SKM-1 (cell line): Measurements from ENCODE around the gene BBIP1.

Experiments used
- DNase-seq: peaks from one replicate; lab custom pipeline; 2025; ENCODE audit not compliant: unreplicated experiment; lab: John Stamatoyannopoulos, UW

BBIP1 gene

GRCh38 chr10:110863956-110864355 is 55.0 kb downstream of the BBIP1 start:
- DNase-seq: no peak

GRCh38 chr10:110863361-110863760 is 55.6 kb downstream of the BBIP1 start:
- DNase-seq: no peak

DNA sequence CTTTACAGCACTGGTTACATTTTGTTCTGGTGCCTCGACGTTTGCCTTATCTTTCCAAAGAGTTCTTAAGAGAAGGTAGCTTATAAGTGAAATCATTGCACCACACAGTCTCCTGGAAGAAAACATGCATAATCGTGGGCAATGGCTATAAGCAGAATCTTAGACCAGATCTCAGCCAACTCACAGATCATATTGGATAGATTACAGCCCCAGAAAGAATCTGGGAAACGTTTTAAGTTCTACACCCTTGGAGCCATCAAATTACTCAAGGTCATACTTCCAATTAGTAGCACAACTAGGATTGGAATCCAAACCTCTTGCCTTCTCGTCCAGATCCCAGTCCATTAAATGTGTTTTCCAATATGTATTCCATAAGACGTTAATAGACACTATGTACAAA is 56.0 kb downstream of the BBIP1 start:
- no peak for DNase-seq

GRCh38 chr10:110861930-110862649 is 56.9 kb downstream of the BBIP1 start:
- no peak for DNase-seq

DNA sequence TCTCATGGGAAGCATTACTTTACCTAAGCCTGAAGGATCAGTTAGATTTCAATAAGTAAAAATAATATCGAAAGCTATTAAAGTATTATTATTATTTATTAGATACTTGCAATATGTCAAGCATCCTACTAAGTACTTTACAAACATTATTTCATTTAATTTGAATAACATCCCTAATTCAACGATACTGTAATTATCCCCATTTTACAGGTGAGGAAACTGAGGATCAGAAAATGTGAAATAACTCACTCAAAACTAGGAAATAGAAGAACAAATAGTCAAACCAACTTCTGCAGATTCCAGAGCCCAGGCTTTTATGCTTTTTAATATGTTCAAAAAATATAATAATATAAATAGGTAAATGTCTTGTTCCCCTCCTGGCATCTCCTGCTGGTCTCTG is 57.5 kb downstream of the BBIP1 start:
- DNase-seq: no peak

- DNase-seq: no peak
Measured at GRCh38 chr10:110860576-110861241, 58.3 kb downstream of the BBIP1 start.

DNA sequence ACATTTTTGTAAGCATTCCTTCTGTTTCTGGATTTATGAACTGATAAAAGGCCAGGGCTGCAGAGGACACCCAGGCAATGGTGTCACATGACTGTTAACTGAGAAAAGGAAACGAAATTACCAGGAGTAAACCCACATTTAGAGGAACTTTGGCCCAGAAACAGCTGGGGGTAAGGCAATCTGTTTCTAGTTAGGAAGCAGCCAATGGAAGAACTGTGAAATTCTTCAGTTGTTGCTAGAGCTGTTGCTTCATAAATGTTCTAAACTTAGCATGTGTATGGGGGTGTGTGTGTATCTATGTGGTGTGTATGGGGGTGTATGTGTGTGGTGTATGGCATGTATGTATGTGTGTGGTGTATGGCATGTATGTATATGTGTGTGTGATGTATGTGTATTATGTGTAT is 59.0 kb downstream of the BBIP1 start:
- DNase-seq: peak; percentile 87

DNA sequence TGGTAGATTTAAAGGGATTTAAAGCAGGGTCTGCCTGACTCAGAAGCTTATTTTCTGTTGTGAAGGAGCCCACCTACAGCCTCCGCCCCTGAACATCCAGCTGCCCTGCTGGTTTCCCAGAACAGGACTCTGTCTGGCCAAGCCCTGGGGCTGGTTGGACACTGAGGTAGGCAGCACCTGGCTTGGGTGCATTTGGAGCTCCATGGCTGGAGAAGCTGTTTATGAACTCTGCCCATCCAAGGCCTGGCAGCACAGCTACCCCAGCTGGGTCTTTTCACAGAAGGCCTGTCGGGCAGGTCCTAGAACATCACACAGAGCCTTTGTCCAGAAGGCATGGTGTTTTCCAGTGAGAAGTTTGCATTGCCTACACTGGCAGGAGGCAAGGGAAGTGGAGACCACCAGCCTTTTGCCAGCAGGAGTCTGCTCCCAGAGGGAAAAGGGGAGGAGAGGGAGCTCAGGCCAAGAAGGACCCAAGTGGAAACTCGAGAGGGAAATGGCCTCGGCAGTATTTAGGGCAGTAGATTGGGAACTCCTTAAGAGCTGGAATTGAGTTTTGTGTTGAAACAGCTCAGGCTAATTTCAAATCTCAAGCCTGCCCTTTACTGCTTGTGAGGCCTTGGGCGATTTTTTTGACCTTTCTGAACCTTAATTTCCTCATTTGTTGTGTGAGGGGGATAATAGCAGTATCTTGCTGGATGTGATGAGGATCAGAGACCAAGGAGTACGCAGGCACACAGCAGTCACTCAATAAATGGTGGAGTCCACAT is 59.6 kb downstream of the BBIP1 start:
- peak; percentile 74 for DNase-seq

- no peak for DNase-seq
Measured at GRCh38 chr10:110858297-110858934, 60.6 kb downstream of the BBIP1 start.

- no peak for DNase-seq
Measured at GRCh38 chr10:110857265-110858171, 61.5 kb downstream of the BBIP1 start.

DNA sequence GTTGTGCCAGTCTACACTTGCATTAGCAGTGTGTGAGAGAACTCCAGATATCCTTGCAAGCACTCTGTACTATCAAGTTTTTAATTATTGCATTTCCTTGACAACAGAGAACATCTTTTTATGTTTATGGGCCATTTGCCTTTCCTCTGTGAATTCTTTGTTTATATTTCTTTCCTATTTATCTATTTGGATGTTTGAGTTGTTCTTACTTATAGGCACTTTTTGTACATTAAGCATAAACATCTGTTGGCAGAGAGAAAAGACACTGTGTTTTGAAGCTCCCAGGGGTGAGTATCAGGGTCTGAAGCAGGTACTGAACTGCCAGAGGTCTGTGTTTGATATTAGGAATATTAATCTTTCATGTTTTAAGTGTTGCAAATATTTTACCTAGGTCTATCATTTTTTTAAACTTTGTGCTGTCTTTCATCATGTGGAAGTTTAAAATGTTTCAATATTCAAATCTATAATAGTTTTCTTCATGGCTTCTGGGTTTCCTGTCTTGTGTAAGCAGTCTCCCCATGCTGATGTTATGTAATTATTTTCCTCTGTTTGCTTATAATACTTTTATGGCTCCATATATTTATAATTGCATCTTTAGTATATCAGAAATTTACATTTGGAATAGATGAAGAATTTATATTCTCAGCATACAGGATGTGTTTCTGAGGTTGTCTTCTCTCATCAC is 64.9 kb downstream of the BBIP1 start:
- DNase-seq: no peak

- no peak for DNase-seq
Measured at GRCh38 chr10:110852947-110853346, 66.0 kb downstream of the BBIP1 start.

- no peak for DNase-seq
Measured at GRCh38 chr10:110852255-110852896, 66.6 kb downstream of the BBIP1 start.

GRCh38 chr10:110851020-110851612 is 67.9 kb downstream of the BBIP1 start:
- DNase-seq: peak; percentile 50

GRCh38 chr10:110850099-110850498 is 68.9 kb downstream of the BBIP1 start:
- DNase-seq: no peak
